Fibroblast of pulmonary artery (primary cell): ENCODE results near the gene IKZF1.

Source experiments
- DNase-seq: peaks from one replicate; pipeline ENCODE4 v3.0.0-alpha.2; 2010; ENCODE audit warnings: low read depth
- H3K4me3 ChIP-seq: replicated peaks from 2 replicates; pipeline ENCODE4 v1.5.1; 2011; ENCODE audit warnings: low read depth, mild to moderate bottlenecking, control low read depth, low read length, moderate library complexity
- CTCF ChIP-seq: IDR thresholded peaks from 2 replicates; pipeline ENCODE4 v1.5.1; 2011; ENCODE audit warnings: mild to moderate bottlenecking, control low read depth, low read length, inconsistent platforms; ENCODE audit errors: missing control alignments

Gene IKZF1

DNA sequence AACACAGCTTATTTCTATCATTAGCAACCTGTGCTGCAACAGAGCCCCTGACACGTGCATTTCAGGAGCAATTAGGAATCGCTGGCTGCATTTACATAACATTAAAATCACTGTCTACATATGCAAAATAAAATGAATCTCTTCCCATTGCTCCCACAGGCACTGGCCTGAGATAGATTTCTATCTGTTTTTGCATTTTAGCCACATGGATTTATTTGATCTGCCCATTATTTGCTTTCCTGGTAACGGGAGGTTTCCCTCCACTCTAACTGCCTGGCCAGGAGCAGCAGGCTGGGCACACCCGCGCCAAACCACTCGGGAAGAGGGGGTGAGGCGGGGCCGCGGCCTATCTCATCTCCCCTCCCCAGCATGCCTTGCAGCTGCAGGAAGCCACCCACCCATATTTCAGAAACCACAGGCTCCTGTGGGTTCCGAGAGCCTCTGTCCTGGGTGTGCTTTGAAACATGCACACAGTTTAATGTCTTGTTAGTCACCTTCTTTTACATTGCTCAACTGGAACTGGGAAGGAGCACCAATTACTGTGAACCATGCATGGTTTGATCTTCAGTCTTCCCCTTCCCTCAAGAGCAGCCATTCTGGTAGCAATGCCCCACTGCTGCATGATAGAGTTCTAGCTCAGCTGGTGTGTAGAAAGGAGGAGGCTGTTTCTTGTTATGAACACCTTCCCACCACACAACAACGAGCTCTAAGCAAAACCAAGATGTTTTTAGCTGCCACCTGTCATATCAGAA, 37.7 kb upstream of the IKZF1 start:
- no peak for TF ChIP-seq CTCF
- H3K4me3 ChIP-seq, result no peak overlapping the region
- no peak for DNase-seq

GRCh38 chr7:50267525-50268041, 36.9 kb upstream of the IKZF1 start:
- no peak for DNase-seq
- H3K4me3 ChIP-seq, result no peak overlapping the region
- TF ChIP-seq CTCF, result no peak

DNA sequence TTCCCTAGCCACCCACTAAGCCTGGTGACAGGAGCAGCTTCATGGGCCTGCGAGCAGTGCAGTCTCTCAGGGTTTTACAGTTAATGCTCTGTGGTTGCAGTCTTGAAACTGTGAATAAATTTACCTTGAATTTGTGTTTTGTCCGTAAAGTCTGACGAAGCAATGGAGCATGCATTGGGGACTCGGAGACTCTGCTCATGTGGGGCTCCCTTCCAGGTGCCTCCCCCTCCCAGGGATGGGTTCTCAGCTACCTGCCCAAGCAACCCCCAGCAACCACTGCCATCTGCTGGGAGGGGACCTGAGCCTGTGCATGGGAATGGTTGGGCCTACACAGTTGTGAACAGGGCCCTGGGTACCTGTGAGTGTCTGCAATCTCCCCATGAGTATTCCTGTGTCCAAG, 36.3 kb upstream of the IKZF1 start:
- no peak for DNase-seq
- H3K4me3 ChIP-seq, result no peak overlapping the region
- no peak for TF ChIP-seq CTCF

DNA sequence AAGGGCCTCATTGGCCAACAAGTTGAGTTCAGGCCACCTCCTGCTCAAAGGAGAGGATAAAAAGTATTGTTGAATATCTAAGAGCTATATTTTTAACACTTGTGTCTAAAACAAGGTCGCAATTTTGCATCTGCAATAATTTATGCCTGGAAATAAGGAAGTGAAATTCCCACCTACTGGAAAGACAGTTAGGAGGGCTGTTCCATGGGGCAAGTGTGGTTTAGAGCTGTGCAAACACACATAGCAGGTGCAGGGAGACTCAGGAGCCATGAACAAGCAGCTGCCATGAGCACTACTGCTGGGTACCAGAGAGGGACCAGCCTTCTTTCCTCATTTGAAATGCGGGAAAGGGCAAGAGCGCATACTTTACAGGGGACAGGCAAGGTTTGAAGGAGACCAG, 35.5 kb upstream of the IKZF1 start:
- no peak overlapping the region for H3K4me3 ChIP-seq
- no peak for DNase-seq
- TF ChIP-seq CTCF, result no peak

DNA sequence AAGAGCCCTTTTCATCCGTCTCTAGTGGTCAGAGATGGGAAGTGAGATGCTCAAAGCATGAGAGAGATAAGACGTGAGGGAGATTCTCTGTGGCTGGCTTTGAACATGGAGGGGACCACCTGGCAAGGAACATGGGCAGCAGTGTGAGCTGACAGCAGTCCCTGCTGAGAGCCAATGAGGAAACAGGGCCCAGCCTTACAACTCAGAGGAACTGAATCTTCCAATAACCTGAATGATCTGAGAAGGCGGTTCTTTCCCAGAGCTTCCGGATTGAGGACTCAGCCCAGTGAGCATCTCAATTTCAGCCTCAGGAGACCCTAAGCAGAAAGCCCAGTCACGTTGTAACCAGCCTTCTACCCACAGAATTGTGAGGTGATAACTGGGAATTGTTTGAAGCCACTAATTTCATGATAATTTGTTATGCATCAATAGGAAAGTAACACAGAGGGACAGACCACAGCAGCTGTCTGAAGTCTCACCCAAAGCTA, 33.9 kb upstream of the IKZF1 start:
- DNase-seq, result no peak
- TF ChIP-seq CTCF, result no peak
- no peak overlapping the region for H3K4me3 ChIP-seq

- H3K4me3 ChIP-seq, result no peak overlapping the region
- DNase-seq, result no peak
- TF ChIP-seq CTCF, result no peak
Observed at GRCh38 chr7:50272808-50273207, 31.7 kb upstream of the IKZF1 start.

GRCh38 chr7:50273301-50273700, 31.2 kb upstream of the IKZF1 start:
- no peak for TF ChIP-seq CTCF
- no peak for DNase-seq
- no peak overlapping the region for H3K4me3 ChIP-seq
